ENCODE measurements around the gene COG6.

- no peak for TF ChIP-seq CTCF (IDR thresholded peaks at IDR 0.05)
- TF ChIP-seq EP300 (IDR thresholded peaks at IDR 0.05; ENCODE audit: low read depth), result no peak
These were observed 111.1 kb downstream of the COG6 start for GRCh38 chr13:39766464-39767158.
